ENCODE measurements around the gene TMEM123.

Gene TMEM123, protein sequence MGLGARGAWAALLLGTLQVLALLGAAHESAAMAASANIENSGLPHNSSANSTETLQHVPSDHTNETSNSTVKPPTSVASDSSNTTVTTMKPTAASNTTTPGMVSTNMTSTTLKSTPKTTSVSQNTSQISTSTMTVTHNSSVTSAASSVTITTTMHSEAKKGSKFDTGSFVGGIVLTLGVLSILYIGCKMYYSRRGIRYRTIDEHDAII

DNA sequence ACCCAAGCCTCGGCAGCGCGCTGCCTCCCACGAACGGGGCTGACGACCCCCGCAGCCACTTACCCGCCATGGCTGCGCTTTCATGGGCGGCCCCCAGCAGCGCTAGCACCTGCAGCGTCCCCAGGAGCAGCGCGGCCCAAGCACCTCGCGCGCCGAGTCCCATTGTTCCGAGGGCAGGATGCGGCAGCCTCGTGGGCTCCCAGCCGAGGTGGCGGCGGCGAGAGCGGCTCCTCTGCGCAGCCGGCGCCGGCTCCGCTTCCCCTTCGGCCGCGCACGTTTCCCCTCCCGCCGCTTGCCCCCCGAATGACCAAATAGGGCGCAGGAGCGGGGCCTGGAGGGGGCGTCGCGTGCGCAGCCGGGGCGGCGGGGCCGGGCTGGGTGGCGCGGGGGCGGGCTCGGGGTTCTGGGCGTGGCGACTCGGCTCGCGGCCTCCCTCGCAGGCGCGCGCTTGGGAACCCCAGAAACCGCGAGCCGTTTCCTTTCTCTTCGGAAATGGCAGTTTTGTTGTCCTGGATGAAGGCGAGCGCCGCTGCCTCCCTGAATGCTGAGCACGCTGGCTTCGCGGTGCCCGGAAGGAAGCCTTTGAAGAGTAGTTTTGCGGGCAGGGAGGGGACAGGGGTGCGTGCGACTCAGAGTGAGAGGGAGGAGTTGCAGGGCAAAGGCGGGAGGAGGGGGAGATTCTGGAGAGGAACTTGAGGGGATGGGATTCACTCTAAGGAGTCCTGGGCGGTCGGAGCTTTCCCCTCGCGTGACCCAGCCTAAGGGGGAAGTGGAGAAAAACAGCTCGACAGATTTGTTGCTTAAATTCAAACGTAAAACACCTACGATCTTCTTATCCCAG, at the start of gene TMEM123:
Gene TMEM123 (minus strand): TSS at position 305 of the 841 bp plus-strand sequence. CDS start 142 bp downstream, at position 163.
- H3K4me3 ChIP-seq (replicated peaks in 1 of 2; ENCODE audit: low read depth in 2 of 2, low read length in 2 of 2), result peak within 1 kb of the TSS; percentile 87 to 89
- TF ChIP-seq, protein P1, sequence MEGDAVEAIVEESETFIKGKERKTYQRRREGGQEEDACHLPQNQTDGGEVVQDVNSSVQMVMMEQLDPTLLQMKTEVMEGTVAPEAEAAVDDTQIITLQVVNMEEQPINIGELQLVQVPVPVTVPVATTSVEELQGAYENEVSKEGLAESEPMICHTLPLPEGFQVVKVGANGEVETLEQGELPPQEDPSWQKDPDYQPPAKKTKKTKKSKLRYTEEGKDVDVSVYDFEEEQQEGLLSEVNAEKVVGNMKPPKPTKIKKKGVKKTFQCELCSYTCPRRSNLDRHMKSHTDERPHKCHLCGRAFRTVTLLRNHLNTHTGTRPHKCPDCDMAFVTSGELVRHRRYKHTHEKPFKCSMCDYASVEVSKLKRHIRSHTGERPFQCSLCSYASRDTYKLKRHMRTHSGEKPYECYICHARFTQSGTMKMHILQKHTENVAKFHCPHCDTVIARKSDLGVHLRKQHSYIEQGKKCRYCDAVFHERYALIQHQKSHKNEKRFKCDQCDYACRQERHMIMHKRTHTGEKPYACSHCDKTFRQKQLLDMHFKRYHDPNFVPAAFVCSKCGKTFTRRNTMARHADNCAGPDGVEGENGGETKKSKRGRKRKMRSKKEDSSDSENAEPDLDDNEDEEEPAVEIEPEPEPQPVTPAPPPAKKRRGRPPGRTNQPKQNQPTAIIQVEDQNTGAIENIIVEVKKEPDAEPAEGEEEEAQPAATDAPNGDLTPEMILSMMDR (IDR thresholded peaks at IDR 0.05; ENCODE audit: low read depth, low read length), result no peak
- DNase-seq (ENCODE audit: low read depth in 2 of 2), result peak; percentile 52 to 64

DNA sequence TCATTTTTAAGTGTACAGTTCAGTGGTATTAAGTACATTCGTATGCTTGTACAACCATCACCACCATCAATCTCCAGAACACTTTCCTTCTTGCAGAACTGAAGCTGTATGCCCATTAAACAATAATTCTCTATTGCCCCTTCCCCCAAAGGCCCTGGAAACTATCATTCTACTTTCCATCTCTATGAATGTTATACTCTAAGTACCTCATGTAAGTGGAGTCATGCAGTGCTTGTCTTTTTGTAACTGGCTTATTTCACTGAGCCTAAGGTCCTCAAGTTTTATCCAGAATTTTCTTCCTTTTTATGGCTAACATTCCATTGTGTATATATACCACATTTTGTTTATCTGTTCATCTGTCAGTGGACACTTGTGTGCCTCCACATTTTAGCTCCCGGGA, 48.3 kb upstream of the TMEM123 start:
- TF ChIP-seq, protein P1 (IDR thresholded peaks at IDR 0.05; ENCODE audit: low read depth, low read length), result no peak
- no peak overlapping the region for H3K4me3 ChIP-seq (replicated peaks in 1 of 2; ENCODE audit: low read depth in 2 of 2, low read length in 2 of 2)
- DNase-seq (ENCODE audit: low read depth in 2 of 2), result no peak

GRCh38 chr11:102499931-102500330, 47.4 kb upstream of the TMEM123 start:
- TF ChIP-seq, protein P1 (IDR thresholded peaks at IDR 0.05; ENCODE audit: low read depth, low read length), result no peak
- no peak for DNase-seq (ENCODE audit: low read depth in 2 of 2)
- H3K4me3 ChIP-seq (replicated peaks in 1 of 2; ENCODE audit: low read depth in 2 of 2, low read length in 2 of 2), result no peak overlapping the region

GRCh38 chr11:102499151-102499550, 46.6 kb upstream of the TMEM123 start:
- no peak for DNase-seq (ENCODE audit: low read depth in 2 of 2)
- no peak overlapping the region for H3K4me3 ChIP-seq (replicated peaks in 1 of 2; ENCODE audit: low read depth in 2 of 2, low read length in 2 of 2)
- TF ChIP-seq, protein P1 (IDR thresholded peaks at IDR 0.05; ENCODE audit: low read depth, low read length), result no peak

DNA sequence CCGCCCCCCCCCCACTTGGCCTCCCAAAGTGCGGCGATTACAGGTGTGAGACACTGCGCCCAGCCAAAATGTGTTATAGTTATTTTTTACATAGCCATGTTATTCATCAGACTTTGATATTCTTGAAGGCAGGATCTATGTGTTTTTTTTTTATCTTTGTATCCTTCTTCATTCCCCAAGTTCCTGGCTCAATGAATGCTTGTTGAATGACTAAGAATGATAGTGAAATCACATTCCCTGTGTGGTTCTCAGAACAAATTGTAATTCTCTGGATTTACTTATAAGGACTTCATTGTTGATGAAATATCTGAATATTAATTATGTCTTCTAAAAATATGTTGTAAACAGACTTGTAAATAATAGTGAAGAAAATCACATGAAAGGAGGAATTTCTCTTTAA, 44.5 kb upstream of the TMEM123 start:
- DNase-seq (ENCODE audit: low read depth in 2 of 2), result peak; percentile 44 to 46
- no peak overlapping the region for H3K4me3 ChIP-seq (replicated peaks in 1 of 2; ENCODE audit: low read depth in 2 of 2, low read length in 2 of 2)
- TF ChIP-seq, protein P1 (IDR thresholded peaks at IDR 0.05; ENCODE audit: low read depth, low read length), result no peak

DNA sequence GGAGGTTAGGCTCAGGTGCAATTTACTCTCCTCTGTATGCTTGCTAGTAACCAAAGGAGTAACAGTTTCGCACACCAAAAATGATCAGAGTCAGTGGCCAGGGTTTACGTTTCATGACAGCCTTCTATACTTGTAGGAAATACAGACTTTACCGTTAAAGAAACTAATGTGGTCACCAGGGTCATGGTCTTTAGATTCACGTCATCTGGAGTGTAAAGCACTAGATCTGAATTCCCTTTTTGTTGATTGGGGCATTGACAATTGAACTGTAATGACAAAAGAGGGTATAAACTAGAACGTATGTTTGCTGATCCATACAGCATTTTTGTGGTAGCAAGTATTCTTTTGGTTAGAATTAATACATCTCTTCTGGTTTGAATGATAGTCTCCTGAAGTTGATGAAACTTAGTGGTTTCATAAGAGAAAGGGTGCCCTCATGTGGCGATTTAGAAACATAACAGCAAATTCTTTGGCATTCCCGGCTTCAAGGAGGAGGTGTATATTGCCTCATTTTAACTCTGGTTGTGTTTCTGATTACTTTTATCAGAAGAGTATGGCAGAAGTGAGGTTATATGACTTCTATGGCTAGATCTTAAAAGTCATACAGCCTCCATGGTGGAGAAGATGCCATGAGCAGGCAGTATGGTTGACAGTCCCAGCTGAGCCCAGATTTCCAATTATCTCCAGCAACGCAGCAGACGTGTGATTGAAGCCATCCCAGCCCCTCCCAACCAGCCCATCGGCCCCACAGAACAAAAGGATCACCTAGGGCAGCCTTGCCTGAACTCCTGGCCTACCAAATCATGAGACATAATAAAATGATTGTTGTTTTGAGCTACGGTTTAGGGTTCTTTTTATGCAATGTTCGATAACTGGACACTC, 42.8 kb upstream of the TMEM123 start:
- DNase-seq (ENCODE audit: low read depth in 2 of 2), result peak; percentile 92
- TF ChIP-seq, protein P1 (IDR thresholded peaks at IDR 0.05; ENCODE audit: low read depth, low read length), result peak; percentile 42
- no peak overlapping the region for H3K4me3 ChIP-seq (replicated peaks in 1 of 2; ENCODE audit: low read depth in 2 of 2, low read length in 2 of 2)

All from cardiac fibroblast (primary cell).